Activated CD8-positive, alpha-beta memory T cell treated with anti-CD3 and anti-CD28 coated beads, Interleukin-2, amount 50 U/mL, for 24 hours (primary cell): Measurements from ENCODE around the gene AGAP5.
A peak's percentile ranks its signal among the peaks of the same experiment; 100 is the strongest.
"Not testable (repeated sequence)": the region's sequence is repeated elsewhere in the genome, so short reads cannot be mapped to it uniquely, and the experiment has no call there.

ENCODE experiments used
- DNase-seq: peaks from one replicate; pipeline ENCODE4 v3.0.0-alpha.2; 2020; ENCODE audit errors: extremely low read depth

Gene AGAP5

DNA sequence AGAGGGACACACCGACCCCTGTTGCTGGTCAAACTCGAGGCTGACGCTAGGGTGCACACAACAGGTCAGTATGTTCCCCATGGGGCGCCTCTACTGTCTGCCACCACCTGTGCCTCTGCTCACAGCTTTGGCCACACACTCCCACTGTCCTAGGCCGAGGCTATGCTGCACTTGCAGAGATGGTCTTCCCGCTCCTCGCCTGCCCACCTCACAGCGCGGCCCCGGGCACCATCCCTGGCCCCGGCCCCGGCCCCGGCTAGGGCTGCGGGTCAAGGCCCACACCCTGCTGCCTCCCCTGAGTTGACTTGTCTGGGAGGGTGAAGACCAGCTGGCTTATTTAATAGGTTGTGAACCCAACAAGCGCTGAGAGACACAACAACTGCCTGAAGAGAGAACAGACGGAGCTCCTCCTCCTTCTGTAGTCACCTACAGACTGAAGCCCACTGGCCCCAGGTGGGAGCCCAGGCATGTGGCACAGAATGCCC, at the start of gene AGAP5:
Gene AGAP5 (minus strand): TSS at position 435 of the 485 bp plus-strand sequence. CDS start 354 bp downstream, at position 81.
- DNase-seq, result not testable (repeated sequence)

DNA sequence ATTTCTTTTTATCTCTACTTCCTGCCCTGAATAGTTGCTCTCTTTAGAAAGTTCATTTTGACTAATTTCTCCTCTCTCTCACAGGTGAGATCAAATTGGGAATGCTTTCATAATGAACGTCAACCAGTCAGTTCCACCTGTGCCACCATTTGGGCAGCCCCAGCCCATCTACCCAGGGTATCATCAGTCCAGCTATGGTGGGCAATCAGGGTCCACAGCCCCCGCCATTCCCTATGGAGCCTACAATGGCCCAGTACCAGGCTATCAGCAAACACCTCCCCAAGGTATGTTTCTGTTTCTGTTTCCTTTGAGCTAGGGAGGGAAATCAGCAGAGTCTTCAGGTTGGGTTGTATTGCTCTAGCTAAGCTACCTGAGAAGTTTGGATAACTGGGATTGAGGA, 48.8 kb upstream of the AGAP5 start:
- no peak for DNase-seq

DNA sequence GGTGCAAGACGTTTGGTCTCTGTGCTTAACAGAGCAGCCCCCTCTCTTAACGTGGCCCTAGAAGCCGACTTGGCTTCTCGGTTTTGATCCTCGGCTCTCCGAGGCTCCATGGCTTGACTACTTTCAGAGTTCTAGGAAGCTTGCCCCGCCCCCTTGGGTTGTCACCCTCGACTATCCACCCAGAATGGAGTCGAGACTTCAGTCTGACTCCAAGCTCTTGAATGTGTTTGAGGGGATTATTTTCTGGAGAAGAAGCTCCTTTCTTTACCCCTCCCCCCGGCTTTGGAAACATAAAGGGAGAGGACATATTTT, 46.7 kb upstream of the AGAP5 start:
- DNase-seq, result peak; percentile 35

DNA sequence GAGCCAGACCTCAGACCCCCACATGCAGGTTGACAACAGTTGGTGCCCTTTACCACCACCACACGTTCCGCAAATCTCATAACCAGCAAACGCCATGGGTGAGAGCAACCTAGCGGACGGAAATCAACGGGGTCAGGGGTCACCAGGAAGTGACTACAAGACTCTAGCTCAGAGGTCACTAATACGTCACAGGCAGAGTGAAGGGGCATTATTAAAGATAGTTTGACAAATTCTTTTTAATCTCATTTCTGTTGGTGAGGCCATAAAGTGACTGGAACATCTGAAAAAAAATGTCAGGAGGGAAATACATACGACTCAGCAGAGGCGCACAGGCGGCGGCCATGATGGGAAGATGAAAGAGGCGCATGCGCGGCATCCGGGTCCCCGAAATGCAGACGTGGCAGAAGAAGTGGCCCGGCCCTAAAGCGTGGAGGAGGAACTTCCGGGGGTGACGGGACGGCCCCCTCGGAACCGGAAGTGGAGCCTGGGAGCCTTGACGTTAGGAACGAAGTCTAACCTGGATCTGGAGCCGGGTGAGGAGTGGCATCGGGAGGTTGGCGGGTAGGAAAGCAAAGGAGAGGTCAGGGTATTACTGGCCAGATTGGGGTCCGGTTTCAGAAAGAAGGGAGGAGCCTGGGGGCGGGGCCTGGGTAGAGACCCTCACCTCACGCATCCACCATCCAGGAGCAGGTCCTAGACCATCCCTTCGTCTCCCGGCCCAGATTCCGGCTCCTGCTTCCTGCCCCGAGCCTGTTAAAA, 46.2 kb upstream of the AGAP5 start, which contains the start of gene SEC24C:
Gene SEC24C (plus strand): TSS at position 468 of the 759 bp plus-strand sequence. CDS start 2,461 bp downstream, outside the sequence.
- DNase-seq, result peak; percentile 90

DNA sequence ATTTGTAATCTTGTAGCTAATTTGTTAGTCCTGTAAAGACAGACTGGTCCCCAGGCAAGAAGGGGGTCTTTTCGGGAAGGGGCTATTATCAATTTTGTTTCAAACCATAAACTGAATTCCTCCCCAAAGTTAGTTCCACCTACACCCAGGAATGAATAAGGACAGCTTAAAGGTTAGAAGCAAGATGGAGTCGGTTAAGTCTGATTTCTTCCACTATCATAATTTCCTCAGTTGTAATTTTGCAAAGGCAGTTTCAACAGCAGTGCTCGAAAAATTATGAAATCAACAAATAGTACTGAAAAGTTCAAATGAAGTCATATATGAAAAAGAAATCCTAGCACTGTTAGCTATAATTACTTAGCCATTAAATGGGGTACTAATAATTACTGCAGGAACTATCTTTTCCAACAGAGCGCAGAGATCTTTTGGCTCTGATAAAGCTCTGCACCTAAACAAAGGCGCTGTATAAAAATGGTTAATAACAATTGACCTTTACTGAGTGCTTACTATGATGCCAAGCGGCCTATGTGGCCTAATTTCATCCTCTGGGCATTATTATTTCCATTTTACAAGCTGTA, 45.5 kb upstream of the AGAP5 start:
- DNase-seq, result no peak

DNA sequence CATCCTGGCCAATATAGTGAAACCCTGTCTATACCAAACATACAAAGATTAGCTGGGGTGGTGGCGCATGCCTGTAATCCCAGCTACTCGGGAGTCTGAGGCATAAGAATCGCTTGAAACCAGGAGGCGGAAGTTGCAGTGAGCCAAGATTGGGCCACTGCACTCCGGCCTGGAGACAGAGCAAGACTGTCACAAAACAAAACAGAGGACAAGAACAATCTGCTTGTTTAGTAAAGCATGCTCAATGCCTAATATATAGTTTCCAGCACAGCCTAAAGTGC, 44.5 kb upstream of the AGAP5 start:
- no peak for DNase-seq

DNA sequence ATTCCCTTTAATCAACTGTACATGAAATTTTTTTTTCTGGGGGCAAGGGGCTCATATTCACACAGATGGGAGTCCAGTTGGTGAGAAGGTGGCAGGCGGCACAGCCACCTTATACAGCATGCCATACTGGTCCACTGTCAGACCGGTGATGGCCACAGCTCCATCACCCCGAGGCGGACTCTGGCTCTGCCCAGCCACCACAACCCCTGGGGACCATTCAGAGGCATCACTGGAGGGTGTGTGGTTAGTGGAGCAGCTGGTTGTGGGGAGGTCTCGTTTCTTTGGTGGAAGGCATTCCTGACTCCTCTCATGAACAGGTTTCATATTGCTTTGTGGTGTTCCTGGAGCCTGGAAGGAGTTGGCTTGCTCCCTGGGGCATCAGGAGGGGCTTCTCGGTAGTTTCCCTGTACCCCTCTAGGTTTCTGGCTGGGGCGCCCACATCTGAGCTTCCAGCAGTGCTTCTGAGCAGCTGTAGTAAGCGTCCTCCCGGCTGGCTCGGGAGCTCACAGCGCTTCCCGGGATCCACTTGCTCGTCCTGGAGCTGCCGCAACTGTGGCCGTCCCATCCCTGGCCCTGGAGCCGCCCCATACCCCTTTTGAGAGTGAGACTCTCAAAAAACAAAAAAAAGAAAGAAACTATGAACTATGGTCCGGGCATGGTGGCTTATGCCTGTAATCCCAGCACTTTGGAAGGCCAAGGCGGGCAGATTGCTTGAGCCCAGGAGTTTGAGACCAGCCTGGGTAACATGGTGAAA, 42.8 kb upstream of the AGAP5 start:
- not testable (repeated sequence) for DNase-seq

DNA sequence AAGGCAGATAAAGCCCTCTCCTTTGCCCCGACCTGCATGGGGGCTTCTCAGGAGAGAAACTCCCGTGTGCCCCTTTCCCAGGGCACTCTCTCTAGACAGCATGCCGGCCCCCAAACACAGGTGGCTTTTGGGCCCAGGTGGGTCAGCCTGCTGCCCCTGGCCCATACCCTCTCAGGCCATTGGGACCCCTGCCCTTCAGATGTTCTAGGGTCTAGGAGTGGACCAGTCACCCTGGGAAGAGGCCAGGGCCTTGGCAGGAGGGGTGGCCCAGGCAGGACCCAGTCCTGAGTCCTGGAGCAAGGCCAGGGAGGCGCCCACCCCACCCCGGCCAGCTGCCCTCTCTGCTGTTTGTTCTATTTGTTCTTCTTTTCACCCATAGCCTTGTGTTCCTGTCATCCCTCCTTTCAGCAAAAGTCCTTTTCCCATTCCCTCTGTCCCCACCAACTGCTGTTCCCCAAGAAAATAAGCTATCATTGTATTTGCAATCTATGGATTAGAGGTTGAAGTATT, 36.9 kb upstream of the AGAP5 start:
- no peak for DNase-seq

DNA sequence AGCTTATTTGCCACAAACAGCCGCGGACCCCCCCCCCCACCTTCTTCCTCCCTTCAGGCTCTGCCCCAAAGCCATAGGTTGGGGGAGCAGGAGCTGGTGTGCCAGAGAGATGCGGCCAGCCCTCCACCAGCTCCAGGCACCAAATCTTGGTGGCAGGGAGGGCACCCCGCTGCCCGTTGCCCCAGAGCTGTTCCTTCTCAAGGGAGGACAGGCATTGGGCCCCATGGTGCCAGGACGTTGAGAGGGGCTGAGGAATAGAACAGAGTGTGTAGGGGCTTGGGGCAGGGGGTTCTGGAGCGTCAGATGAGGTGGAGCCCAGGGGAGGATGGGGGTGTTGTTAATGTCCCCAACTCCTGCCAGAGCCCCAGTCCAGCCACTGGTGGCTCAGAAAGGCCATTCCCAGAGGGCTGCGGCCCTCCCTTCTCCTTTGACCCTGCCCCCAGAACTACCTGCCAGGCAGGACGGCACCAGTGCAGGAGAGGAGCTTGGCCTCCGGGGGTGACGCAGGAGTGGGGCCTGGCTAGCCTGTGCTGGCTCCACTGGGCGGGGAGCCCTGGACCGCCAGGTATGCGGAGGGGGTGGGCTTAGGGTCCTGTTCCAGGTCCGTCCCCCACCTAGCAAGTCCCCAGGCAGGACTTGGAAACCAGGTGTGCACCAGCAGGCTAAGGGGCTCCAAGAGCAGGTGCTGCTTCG, 36.3 kb upstream of the AGAP5 start:
- no peak for DNase-seq

DNA sequence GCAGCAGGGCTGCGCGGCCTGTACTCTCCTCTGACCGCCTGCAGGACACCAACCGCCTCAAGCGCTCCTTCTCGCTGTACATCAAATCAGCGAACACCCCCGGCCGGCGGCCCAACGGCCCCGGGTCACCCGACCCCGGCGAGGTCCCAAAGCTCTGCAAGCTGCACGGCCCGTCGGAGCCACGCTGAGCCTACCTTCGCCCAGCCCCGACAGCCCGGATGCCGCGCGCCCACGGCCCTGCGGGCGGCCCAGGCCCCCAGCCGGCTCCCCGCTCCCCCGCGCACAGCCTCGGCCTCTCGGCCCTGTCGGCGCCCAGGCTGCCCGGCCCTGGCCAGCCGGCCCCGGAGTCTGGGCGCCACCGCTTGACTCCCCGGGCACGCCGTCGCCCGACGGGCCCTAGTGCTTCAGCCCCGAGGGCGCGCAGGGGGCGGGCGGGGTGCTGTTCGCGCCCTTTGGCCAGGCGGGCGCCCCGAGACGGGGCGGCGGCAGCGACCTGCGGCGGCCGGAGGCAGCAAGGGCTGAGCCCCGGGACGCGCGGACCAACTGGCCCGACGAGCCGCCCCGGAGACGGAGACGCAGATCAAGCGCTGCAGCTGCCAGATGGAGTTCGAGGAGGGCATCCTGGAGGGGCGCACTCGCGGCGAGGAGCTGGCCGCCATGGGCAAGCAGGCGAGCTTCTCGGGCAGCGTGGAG, 35.2 kb upstream of the AGAP5 start:
- DNase-seq, result no peak

DNA sequence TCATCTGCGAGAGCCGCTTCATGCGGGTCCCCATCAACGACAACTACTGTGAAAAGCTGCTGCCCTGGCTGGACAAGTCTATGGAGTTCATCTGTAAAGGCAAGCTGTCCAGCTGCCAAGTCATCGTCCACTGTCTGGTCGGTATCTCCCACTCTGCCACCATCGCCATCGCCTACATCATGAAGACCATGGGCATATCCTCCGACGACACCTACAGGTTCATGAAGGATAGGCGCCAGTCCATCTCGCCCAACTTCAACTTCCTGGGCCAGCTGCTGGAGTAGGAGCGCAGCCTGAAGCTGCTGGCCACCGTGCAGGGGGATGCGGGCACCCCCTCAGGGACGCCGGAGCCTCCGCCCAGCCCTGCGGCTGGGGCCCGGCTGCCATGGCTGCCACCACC, 34.5 kb upstream of the AGAP5 start:
- no peak for DNase-seq

DNA sequence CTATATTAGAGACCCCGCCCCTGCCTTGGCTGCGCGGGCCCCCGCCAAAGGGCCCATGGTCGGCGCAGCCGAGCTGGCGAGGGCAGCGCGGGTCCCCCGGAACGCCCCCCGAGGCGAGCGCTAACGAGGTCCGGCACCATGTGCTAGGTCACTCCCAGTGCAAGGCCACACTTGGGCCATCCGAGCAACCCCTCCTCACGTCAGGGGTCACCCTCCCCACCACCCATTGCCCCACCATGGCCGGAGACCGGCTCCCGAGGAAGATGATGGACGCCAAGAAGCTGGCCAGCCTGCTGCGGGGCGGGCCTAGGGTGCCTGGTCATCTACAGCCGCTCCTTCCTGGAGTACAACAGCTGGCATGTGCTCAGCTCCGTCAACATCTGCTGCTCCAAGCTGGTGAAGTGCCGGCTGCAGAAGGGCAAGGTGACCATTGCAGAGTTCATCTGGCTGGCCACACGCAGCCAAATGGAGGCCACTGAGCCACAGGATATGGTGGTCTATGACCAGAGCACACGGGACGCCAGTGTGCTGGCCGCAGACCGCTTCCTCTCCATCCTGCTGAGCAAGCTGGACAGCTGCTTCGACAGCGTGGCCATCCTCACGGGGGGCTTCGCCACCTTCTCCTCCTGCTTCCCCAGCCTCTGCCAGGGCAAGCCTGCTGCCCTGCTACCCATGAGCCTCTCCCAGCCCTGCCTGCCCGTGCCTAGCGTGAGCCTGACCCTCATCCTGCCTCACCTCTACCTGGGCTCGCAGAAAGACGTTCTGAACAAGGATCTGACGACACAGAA, 33.9 kb upstream of the AGAP5 start:
- no peak for DNase-seq

DNA sequence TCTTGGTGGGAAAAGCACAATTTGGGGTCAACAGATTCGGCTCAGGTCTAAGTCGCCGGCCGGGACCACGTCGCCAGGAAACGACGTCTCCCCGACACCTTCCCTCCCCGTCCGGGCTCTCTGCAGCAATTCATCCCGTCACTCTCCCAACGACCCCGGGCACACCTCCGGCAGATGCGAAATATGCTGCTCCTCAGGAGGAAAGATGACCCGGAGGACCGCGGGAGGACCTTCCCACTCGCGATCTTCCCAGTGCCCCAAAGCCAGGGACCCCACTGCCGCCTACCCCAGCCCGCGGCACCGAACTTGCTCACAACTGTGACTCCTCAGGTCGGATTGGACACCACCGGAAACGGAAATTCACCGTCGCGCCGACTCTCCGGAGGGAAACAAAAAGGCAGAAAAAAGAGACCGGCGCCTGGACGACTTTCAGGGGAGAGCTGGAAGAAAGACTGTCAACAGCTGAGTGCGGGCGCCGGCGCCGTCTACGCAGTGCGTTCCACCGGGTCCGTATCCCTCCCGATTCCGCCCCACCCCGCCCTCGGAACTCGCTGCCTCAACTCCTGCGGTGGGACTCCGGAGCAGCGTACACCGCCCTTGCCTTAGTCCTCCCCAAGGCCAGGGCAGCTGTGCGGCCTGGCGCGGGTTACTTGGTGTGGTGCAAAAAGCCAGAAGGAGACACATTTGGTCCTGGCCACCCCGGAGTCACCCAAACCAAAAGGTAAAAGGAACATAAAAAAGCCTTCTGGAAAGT, 32.4 kb upstream of the AGAP5 start:
- DNase-seq, result peak; percentile 82

DNA sequence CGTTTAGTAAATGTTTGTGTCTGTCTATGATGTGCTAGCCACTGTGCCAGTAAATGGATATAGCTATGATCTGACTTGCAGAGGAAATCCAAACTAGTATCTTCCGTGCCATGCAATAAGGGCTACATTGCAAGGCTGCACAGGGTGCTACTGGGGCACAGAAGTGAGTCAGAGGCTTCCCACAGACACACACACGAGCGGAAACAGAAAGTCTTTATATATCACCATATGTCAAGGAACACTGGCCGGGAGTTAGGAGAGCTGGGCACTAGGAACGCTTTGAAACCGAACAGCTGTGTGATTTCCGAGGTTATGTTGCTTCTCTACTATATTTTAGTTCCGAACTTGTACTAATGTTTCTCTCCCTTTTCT, 31.9 kb upstream of the AGAP5 start:
- DNase-seq, result peak; percentile 23

DNA sequence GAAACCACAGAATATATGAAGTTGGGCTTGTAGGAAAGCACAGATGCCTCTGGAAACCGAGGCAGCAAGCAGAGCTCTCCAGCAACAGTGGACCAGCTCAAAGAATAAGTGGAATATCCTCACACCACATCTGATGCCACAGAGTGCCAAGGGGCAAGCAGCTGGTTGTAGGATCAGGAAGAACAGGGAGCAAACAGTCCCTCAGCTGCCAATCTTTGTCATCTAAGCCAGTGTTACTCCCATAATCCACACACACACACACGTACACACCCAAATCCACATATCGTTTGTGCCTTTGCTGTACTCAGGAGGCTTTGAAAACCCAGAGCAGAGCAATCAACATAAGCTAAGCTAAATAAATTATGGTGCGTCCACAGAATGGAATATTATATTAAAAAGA, 25.6 kb upstream of the AGAP5 start:
- DNase-seq, result no peak

DNA sequence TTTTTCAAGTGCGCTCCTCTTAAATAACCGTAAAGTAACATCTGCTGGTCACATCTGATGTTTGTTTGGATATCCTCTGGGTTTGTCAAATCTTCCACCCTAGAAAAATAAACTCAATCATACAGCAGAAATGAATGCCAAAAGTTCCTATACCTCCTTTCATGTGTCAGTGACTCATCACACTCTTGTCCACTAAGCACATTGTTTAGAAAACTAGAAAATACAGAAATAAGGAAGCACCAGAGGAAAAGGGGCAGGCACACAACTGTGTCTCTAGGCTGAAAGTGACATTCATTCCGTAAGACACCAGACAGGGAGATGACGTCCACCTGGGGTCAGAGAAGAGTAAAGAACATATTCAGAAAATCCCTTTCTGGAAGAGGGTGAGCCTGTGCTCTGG, 22.7 kb upstream of the AGAP5 start:
- DNase-seq, result not testable (repeated sequence)

DNA sequence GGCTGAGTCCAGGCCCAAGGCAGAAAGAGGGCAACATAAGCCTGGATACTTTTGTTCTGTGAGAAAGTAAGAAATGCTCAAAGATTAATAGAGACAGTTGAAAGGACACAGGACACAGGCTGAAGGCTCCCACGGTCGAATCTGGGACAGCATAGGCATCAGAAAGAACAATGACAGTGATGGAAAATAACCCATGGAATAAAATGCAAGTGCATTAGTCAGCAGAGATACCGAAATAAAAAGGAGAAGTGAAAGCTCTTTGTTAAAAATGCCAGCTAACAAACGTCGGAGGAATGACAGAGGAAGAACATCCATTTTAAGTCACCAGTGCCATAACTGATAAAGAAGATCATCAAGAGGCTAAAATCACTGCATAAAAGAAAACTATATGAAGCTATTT, 19.6 kb upstream of the AGAP5 start:
- no peak for DNase-seq

DNA sequence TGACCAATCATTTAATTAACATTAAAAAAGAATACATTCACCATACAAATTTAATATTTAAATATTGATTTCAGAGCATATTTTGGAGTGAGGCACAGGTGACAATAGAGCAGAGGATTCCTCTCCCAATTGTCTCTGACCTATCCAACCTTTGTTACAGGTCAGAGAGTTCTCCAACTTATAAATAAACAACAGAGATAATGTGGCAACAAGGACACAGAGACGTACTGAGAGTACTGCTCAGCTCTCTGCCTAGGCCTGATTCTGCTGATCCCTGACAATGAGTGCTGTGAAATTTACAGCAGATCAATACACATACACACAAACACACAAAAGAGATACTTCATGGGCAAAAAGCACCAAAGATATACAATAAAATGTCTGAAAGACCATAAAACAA, 18.3 kb upstream of the AGAP5 start:
- DNase-seq, result no peak

DNA sequence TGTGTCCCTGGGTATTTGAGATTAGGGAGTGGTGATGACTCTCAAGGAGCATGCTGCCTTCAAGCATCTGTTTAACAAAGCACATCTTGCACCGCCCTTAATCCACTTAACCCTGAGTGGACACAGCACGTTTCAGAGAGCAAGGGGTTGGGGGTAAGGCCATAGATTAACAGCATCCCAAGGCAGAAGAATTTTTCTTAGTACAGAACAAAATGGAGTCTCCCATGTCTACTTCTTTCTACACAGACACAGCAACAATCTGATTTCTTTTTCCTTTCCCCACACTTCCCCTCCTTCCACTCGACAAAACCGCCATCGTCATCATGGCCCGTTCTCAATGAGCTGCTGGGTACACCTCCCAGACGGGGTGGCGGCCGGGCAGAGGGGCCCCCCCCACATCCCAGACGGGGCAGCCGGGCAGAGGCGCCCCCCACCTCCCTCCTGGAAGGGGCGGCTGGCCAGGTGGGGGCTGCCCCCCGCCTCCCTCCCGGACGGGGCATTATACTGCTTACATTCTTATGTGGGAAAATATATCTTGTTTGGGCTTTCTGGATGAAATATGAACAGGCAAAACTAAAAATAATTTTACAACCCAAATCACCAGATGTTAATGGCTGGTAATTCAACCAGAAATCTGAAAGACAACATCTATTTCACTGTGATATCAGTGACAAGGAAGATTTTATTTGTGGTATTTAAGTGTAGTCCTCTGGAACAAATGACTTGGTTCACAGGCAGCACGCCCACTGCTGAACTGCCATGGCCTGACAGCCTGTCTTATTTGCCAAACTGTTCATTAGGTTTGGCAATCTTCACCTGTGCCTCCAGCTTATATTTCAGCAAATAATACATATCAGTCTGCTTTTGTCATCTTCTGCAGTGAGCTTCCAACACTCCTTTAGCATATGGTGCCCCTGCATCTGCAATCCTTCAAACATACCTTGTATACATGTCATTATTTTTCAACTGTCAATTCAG, 17.6 kb upstream of the AGAP5 start:
- DNase-seq, result not testable (repeated sequence)
